Sigmoid colon (tissue), 7 donors: ENCODE measurements around the gene IFNAR1. TPM values are rescaled to one million over a fixed set of nuclear protein-coding genes. Genes with fewer than 3 reads are reported as not detected.

ENCODE experiments used
- DNase-seq: peaks from one replicate; pipeline ENCODE4 v3.0.0-alpha.2; 2019
- H3K27ac ChIP-seq, 4 donors: fragments of 200-600 bp; sonication (generic); one replicate each; pipeline ENCODE4 v1.5.1; 2016 to 2019; ENCODE audit warnings: mild to moderate bottlenecking in 1 of 4
- H3K27me3 ChIP-seq, 3 donors: fragments of 200-600 bp; sonication (generic); one replicate each; pipeline ENCODE4 v1.5.1; 2019; ENCODE audit warnings: mild to moderate bottlenecking in 1 of 3
- H3K36me3 ChIP-seq, 4 donors: fragments of 200-600 bp; sonication (generic); one replicate each; pipeline ENCODE4 v1.5.1; 2016 to 2019
- H3K4me1 ChIP-seq, 4 donors: fragments of 200-600 bp; sonication (generic); one replicate each; pipeline ENCODE4 v1.5.1; 2017 to 2019
- H3K4me3 ChIP-seq, 4 donors: fragments of 200-600 bp; sonication (generic); one replicate each; pipeline ENCODE4 v1.5.1; 2017 to 2019; ENCODE audit warnings: mild to moderate bottlenecking in 2 of 4, moderate library complexity in 1 of 4
- H3K9me3 ChIP-seq, 4 donors: fragments of 200-600 bp in 3 of 4; sonication (generic) in 3 of 4; one replicate each; pipeline versions ENCODE4 v1.5.1 to v1.6.1; 2013 to 2019
- CTCF ChIP-seq, 4 experiments: fragments of 450-650 bp in 3 of 4; fragments of 200-600 bp in 1 of 4; IDR thresholded peaks; one replicate each; pipeline ENCODE4 v1.5.1; 2016 to 2019; ENCODE audit warnings: antibody characterized with exemption in 4 of 4, mild to moderate bottlenecking in 3 of 4, moderate library complexity in 2 of 4
- EP300 ChIP-seq, 4 donors: sonication (generic); formaldehyde crosslinking; IDR thresholded peaks; one replicate each; pipeline ENCODE4 v1.6.1; 2017; ENCODE audit warnings: antibody characterized with exemption in 4 of 4
- POLR2A ChIP-seq, 2 donors: fragments of 450-650 bp; IDR thresholded peaks; one replicate each; pipeline ENCODE4 v1.6.1; 2016; ENCODE audit warnings: antibody characterized with exemption in 2 of 2, mild to moderate bottlenecking in 2 of 2, moderate library complexity in 2 of 2
- POLR2AphosphoS5 ChIP-seq, 4 donors: sonication (generic); formaldehyde crosslinking; IDR thresholded peaks; one replicate each; pipeline ENCODE4 v1.6.1; 2017; ENCODE audit warnings: antibody characterized with exemption in 4 of 4
- WGBS, 2 donors: extraction: QIAGEN DNeasy Blood & Tissue Kit; methylation state at CpG; one replicate each; pipeline ENCODE4 v1.1.7; 2013; 5-methylcytosine and 5-hydroxymethylcytosine counted together
- intact Hi-C: fragments of 100-400 bp; cut with DNase I; formaldehyde crosslinking; loops from one replicate; pipeline ENCODE4 v1.15.1; 2023
- polyA plus RNA-seq, 3 donors: library from polyadenylated mRNA; stranded (reverse); fragments of 200-250 nt; gene quantifications; one replicate each; pipeline ENCODE4 v1.2.3, GENCODE V29; 2013
- total RNA-seq, 4 donors: library from RNA; depleted of rRNA; stranded (reverse); fragments of >200 nt; gene quantifications; one replicate each; pipeline ENCODE4 v1.1.0, GENCODE V29; 2016
- donor health status: healthy with polysubstance abuse.
- donor health status: Bipolar disorder and iron deficiency.
- donor health status: healthy.

IFNAR1 gene
- total and polyA plus RNA-seq, 7 donors, result 6.6 to 32.6 (median 25.5) TPM

GRCh38 chr21:33327792-33328433, 3.1 kb downstream of the IFNAR1 start:
- Histone ChIP-seq H3K4me3 (no peak overlapping the region), H3K27ac (no peak overlapping the region), H3K36me3 (peaks cover 0 to 7% (median 3%) of the 10 kb centered on the region in 4 donors), H3K4me1 (peaks cover 0 to 28% (median 19%) of the 10 kb centered on the region in 4 donors), H3K27me3 (no peaks in the 10 kb centered on the region), H3K9me3 (peaks cover 0 to under 1% (median 0%) of the 10 kb centered on the region in 4 donors)
- intact Hi-C loops, result loop anchor here (10.0 kb wide), 2 partner anchors 117 to 217 kb away; partner anchors contain the start of genes GART and SON
- 94 to 95% methylated on average over 7 of the region's 7 CpGs for WGBS, 2 donors
- no peak for DNase-seq
- TF ChIP-seq CTCF (IDR thresholded peaks at IDR 0.05), result no peak
- no peak for TF ChIP-seq POLR2A (IDR thresholded peaks at IDR 0.05)
- no peak for TF ChIP-seq POLR2AphosphoS5 (IDR thresholded peaks at IDR 0.05)
- no peak for TF ChIP-seq EP300 (IDR thresholded peaks at IDR 0.05)

GRCh38 chr21:33330726-33331125, 6.0 kb downstream of the IFNAR1 start:
- H3K4me3 ChIP-seq, result no peak overlapping the region
- 89 to 92% methylated on average over 3 of the region's 3 CpGs for WGBS, 2 donors
- no peaks in the 10 kb centered on the region for H3K27me3 ChIP-seq
- TF ChIP-seq EP300 (IDR thresholded peaks at IDR 0.05) (no peak), POLR2A (IDR thresholded peaks at IDR 0.05) (no peak), POLR2AphosphoS5 (IDR thresholded peaks at IDR 0.05) (no peak), CTCF (IDR thresholded peaks at IDR 0.05) (no peak)
- peaks cover 0 to 7% (median 3%) of the 10 kb centered on the region in 4 donors for H3K36me3 ChIP-seq
- no peak for DNase-seq
- peaks cover 0 to 3% (median 0%) of the 10 kb centered on the region in 4 donors for H3K9me3 ChIP-seq
- H3K27ac ChIP-seq, result no peak overlapping the region
- intact Hi-C loops, result no loop called here
- H3K4me1 ChIP-seq, result peaks cover 0 to 22% (median 16%) of the 10 kb centered on the region in 4 donors

GRCh38 chr21:33332143-33332542, 7.4 kb downstream of the IFNAR1 start:
- Histone ChIP-seq H3K4me3 (no peak overlapping the region), H3K4me1 (peaks cover 0 to 8% (median 4%) of the 10 kb centered on the region in 4 donors), H3K27me3 (no peaks in the 10 kb centered on the region), H3K36me3 (peaks cover 0 to 8% (median 6%) of the 10 kb centered on the region in 4 donors), H3K27ac (no peak overlapping the region), H3K9me3 (peaks cover 0 to 3% (median 0%) of the 10 kb centered on the region in 4 donors)
- no peak for TF ChIP-seq EP300 (IDR thresholded peaks at IDR 0.05)
- TF ChIP-seq POLR2AphosphoS5 (IDR thresholded peaks at IDR 0.05), result no peak
- no peak for TF ChIP-seq CTCF (IDR thresholded peaks at IDR 0.05)
- TF ChIP-seq POLR2A (IDR thresholded peaks at IDR 0.05), result no peak
- intact Hi-C loops, result no loop called here
- no peak for DNase-seq
- 68 to 91% methylated on average over 1 of the region's 1 CpG for WGBS, 2 donors

- Histone ChIP-seq H3K27ac (no peak overlapping the region), H3K36me3 (peaks cover 0 to 18% (median 6%) of the 10 kb centered on the region in 4 donors), H3K27me3 (no peaks in the 10 kb centered on the region), H3K4me1 (no peaks in the 10 kb centered on the region), H3K4me3 (no peak overlapping the region), H3K9me3 (peaks cover 0 to 3% (median 0%) of the 10 kb centered on the region in 4 donors)
- no peak for DNase-seq
- no peak for TF ChIP-seq CTCF (IDR thresholded peaks at IDR 0.05)
- no peak for TF ChIP-seq POLR2AphosphoS5 (IDR thresholded peaks at IDR 0.05)
- no peak for TF ChIP-seq POLR2A (IDR thresholded peaks at IDR 0.05)
- TF ChIP-seq EP300 (IDR thresholded peaks at IDR 0.05), result no peak
- WGBS, 2 donors, result 71% methylated on average over 4 of the region's 4 CpGs
- intact Hi-C loops, result no loop called here
These were observed 9.4 kb downstream of the IFNAR1 start for GRCh38 chr21:33334191-33334590.
